GM12891 (cell line): ENCODE data around the gene ZNF443.
"Not testable (repeated sequence)": the region's sequence is repeated elsewhere in the genome, so short reads cannot be mapped to it uniquely, and the experiment has no call there.

Experiments
- PAX5 ChIP-seq: IDR thresholded peaks from 2 replicates; pipeline ENCODE4 v1.6.1; 2011; ENCODE audit warnings: low read length, moderate library complexity, mild to moderate bottlenecking; ENCODE audit not compliant: insufficient read depth, severe bottlenecking
- POLR2A ChIP-seq: IDR thresholded peaks from 2 replicates; pipeline ENCODE4 v1.6.1; 2011; ENCODE audit warnings: low read depth, low read length, control low read depth
- POLR2AphosphoS5 ChIP-seq: IDR thresholded peaks from 2 replicates; pipeline ENCODE4 v1.6.1; 2011; ENCODE audit warnings: low read depth, low read length, control low read depth
- TAF1 ChIP-seq: IDR thresholded peaks from 2 replicates; pipeline ENCODE4 v1.6.1; 2011; ENCODE audit warnings: low read depth, low read length, control low read depth

GRCh38 chr19:12486265-12486783, 45.5 kb upstream of the ZNF443 start:
- not testable (repeated sequence) for TF ChIP-seq POLR2A, POLR2AphosphoS5, TAF1, PAX5
